Pancreas (tissue), 10 donors: ENCODE data around the gene UTS2R. TPM values are rescaled to one million over a fixed set of nuclear protein-coding genes. Genes with fewer than 3 reads are reported as not detected.

ENCODE experiments used
- ATAC-seq, 4 donors: fragments of 200-7000 bp; cut with Tn5 transposase; one replicate each; pipeline versions ENCODE4 v1.8.0 to v1.9.1; 2020; ENCODE audit warnings: mild to moderate bottlenecking in 4 of 4, moderate library complexity in 4 of 4
- DNase-seq, 6 donors: peaks; one replicate each; pipeline ENCODE4 v3.0.0-alpha.2; 2020
- FAIRE-seq: peaks from 2 replicates; lab custom pipeline; 2012; peaks lifted over from hg19 to GRCh38; lab: Jason Lieb, UNC
- H3K27ac ChIP-seq, 4 donors: fragments of 200-600 bp; sonication (generic); 1 replicate in 3 of 4; 2 replicates in 1 of 4; pipeline versions ENCODE4 v1.5.0 to v1.8.0; 2020
- H3K27me3 ChIP-seq, 4 donors: fragments of 200-600 bp; one replicate each; pipeline ENCODE4 v1.8.0; 2021
- H3K36me3 ChIP-seq, 3 donors: fragments of 200-600 bp; sonication (generic) in 1 of 3; one replicate each; pipeline versions ENCODE4 v1.5.0 to v1.8.0; 2020 to 2021
- H3K4me1 ChIP-seq, 3 donors: fragments of 200-600 bp; one replicate each; pipeline ENCODE4 v1.8.0; 2021
- H3K4me3 ChIP-seq, 4 donors: fragments of 200-600 bp; sonication (generic) in 2 of 4; one replicate each; pipeline versions ENCODE4 v1.5.0 to v1.8.0; 2020 to 2021
- H3K9me3 ChIP-seq, 4 donors: fragments of 200-600 bp; one replicate each; pipeline ENCODE4 v1.8.0; 2021
- CTCF ChIP-seq, 4 donors: fragments of 200-600 bp; sonication (generic) in 3 of 4; IDR thresholded peaks; one replicate each; pipeline versions ENCODE4 v1.5.0 to v1.8.0; 2021; ENCODE audit warnings: antibody characterized with exemption in 4 of 4
- WGBS, 2 donors: extraction: QIAGEN DNeasy Blood & Tissue Kit; methylation state at CpG; one replicate each; pipeline ENCODE4 v1.1.7; 2013; 5-methylcytosine and 5-hydroxymethylcytosine counted together
- intact Hi-C, 3 donors: fragments of 100-400 bp; cut with DNase I; formaldehyde crosslinking; loops; one replicate each; pipeline versions ENCODE4 v1.11.1 to v1.14.2; 2022
- polyA plus RNA-seq, 2 donors: library from polyadenylated mRNA; stranded (reverse); fragments of 200-250 nt; gene quantifications; one replicate each; pipeline ENCODE4 v1.2.3, GENCODE V29; 2013
- total RNA-seq, 6 donors: library from RNA; stranded (reverse); fragmentation: NEBNext Ultra II Directional in 4 of 6; extraction: Animal tissue kit (Norgen Biotek cat#: 25700) in 4 of 6; gene quantifications; one replicate each; pipeline versions ENCODE4 v1.2.1 to v1.2.4, GENCODE V29; 2021 to 2023
- donor health status: healthy with polysubstance abuse.
- donor health status: DM: no; HTN: no; CAD: no; lungs with moderate emphysema.
- donor health status: DM: no; HTN: no; CAD: no.
- donor health status: control.
- donor health status: control.
- donor health status: Bipolar disorder and iron deficiency.
- donor health status: DM: yes; HTN: yes; CAD: no.
- donor health status: DM: no; HTN: no; CAD: no.
- donor health status: DM: no; HTN: no; CAD: no.
- donor health status: DM: yes; HTN: yes; CAD: no.

UTS2R gene
- total and polyA plus RNA-seq, 8 donors, result 0.37 to 0.87 (median 0.74) TPM; not detected in 5

GRCh38 chr17:82382933-82383255 is 11.3 kb downstream of the UTS2R start:
- intact Hi-C loops, result no loop called here
- ATAC-seq (no peak), DNase-seq (peak in 1 of 6 donors; percentile 84), FAIRE-seq (no peak)
- no peaks in the 10 kb centered on the region for H3K9me3 ChIP-seq
- H3K4me1 ChIP-seq, result peaks cover 3 to 19% (median 15%) of the 10 kb centered on the region in 3 donors
- no peak overlapping the region for H3K27ac ChIP-seq
- H3K27me3 ChIP-seq, result peaks cover 0 to 10% (median 0%) of the 10 kb centered on the region in 4 donors
- no peak for TF ChIP-seq CTCF (IDR thresholded peaks at IDR 0.05)
- 70 to 82% methylated on average over 11 of the region's 11 CpGs for WGBS, 2 donors
- no peak overlapping the region for H3K4me3 ChIP-seq
- H3K36me3 ChIP-seq, result no peaks in the 10 kb centered on the region

GRCh38 chr17:82383411-82383810 is 11.8 kb downstream of the UTS2R start:
- Histone ChIP-seq H3K36me3 (no peaks in the 10 kb centered on the region), H3K4me3 (no peak overlapping the region), H3K4me1 (peaks cover 3 to 23% (median 15%) of the 10 kb centered on the region in 3 donors), H3K27ac (peak overlapping the region in 1 of 4 donors; percentile 62), H3K27me3 (peaks cover 0 to 5% (median 0%) of the 10 kb centered on the region in 4 donors), H3K9me3 (no peaks in the 10 kb centered on the region)
- no peak for TF ChIP-seq CTCF (IDR thresholded peaks at IDR 0.05)
- 59 to 62% methylated on average over 18 of the region's 18 CpGs for WGBS, 2 donors
- intact Hi-C loops, result no loop called here
- DNase-seq (peak in 1 of 6 donors; percentile 62), FAIRE-seq (no peak), ATAC-seq (no peak)

GRCh38 chr17:82384051-82384729 is 12.6 kb downstream of the UTS2R start:
- H3K27ac ChIP-seq, result peak overlapping the region; percentile 62 to 84 (median 76)
- H3K4me3 ChIP-seq, result peak overlapping the region in 1 of 4 donors; percentile 15
- H3K9me3 ChIP-seq, result no peaks in the 10 kb centered on the region
- peaks cover 3 to 23% (median 15%) of the 10 kb centered on the region in 3 donors for H3K4me1 ChIP-seq
- peak in 2 of 6 donors; percentile 35 to 78 for DNase-seq
- peak in 1 of 4 donors; percentile 2 for ATAC-seq
- intact Hi-C loops, result no loop called here
- FAIRE-seq, result no peak
- TF ChIP-seq CTCF (IDR thresholded peaks at IDR 0.05), result no peak
- H3K27me3 ChIP-seq, result no peaks in the 10 kb centered on the region
- 22 to 32% methylated on average over 21 to 22 of the region's 22 CpGs for WGBS, 2 donors
- no peaks in the 10 kb centered on the region for H3K36me3 ChIP-seq

GRCh38 chr17:82384730-82385481 is 13.3 kb downstream of the UTS2R start:
- 10 to 11% methylated on average over 23 to 26 of the region's 26 CpGs for WGBS, 2 donors

More at GRCh38 chr17:82384730-82385481, 13.3 kb downstream of the UTS2R start:
- TF ChIP-seq CTCF (IDR thresholded peaks at IDR 0.05), result peak in 3 of 4 donors; percentile 10 to 35 (median 24)
- peaks cover 3 to 23% (median 15%) of the 10 kb centered on the region in 3 donors for H3K4me1 ChIP-seq
- intact Hi-C loops, result no loop called here
- FAIRE-seq (no peak), DNase-seq (peak; percentile 80 to 96 (median 89)), ATAC-seq (peak; percentile 78 to 90 (median 88))
- no peaks in the 10 kb centered on the region for H3K9me3 ChIP-seq
- no peaks in the 10 kb centered on the region for H3K36me3 ChIP-seq
- H3K27me3 ChIP-seq, result no peaks in the 10 kb centered on the region
- peak overlapping the region; percentile 62 to 84 (median 76) for H3K27ac ChIP-seq
- peak overlapping the region in 1 of 4 donors; percentile 15 for H3K4me3 ChIP-seq
